Mesodermal cell (in vitro differentiated cells): ENCODE results near the gene CCDC63.
"Not testable (repeated sequence)": the region's sequence is repeated elsewhere in the genome, so short reads cannot be mapped to it uniquely, and the experiment has no call there.

Experiments used
- H3K27ac ChIP-seq: 2 replicates; pipeline ENCODE4 v1.7.0; 2013; ENCODE audit warnings: mild to moderate bottlenecking, low read depth, low read length, moderate library complexity; ENCODE audit not compliant: severe bottlenecking
- H3K36me3 ChIP-seq: 2 replicates; pipeline ENCODE4 v1.7.1; 2013; ENCODE audit warnings: mild to moderate bottlenecking, low read length, moderate library complexity; ENCODE audit not compliant: control insufficient read depth, insufficient read depth
- H3K4me1 ChIP-seq: one replicate; pipeline ENCODE4 v1.7.1; 2013; ENCODE audit warnings: mild to moderate bottlenecking, low read length; ENCODE audit not compliant: insufficient read depth, control insufficient read depth, poor library complexity, severe bottlenecking
- H3K4me3 ChIP-seq: 2 replicates; pipeline ENCODE4 v1.7.0; 2013; ENCODE audit warnings: low read length, control low read depth, mild to moderate bottlenecking; ENCODE audit not compliant: insufficient read depth, poor library complexity, severe bottlenecking; ENCODE audit errors: extremely low read depth
- H3K9me3 ChIP-seq: 2 replicates; pipeline ENCODE4 v1.7.1; 2013; ENCODE audit warnings: mild to moderate bottlenecking, low read length, moderate library complexity; ENCODE audit not compliant: control insufficient read depth
- WGBS, 2 experiments: methylation state at CpG; one replicate each; pipeline ENCODE4 v1.1.5; 2013; ENCODE audit warnings: missing lambda C conversion rate in 2 of 2; ENCODE audit not compliant: insufficient coverage in 2 of 2; 5-methylcytosine and 5-hydroxymethylcytosine counted together

Gene CCDC63

GRCh38 chr12:110934093-110934852 lies 87.5 kb downstream of the CCDC63 start:
- WGBS, 2 experiments, result 62% methylated on average over 3 of the region's 3 CpGs
- no peaks in the 10 kb centered on the region for H3K9me3 ChIP-seq
- no peak overlapping the region for H3K4me3 ChIP-seq
- H3K4me1 ChIP-seq, result peaks cover 4% of the 10 kb centered on the region
- no peak overlapping the region for H3K27ac ChIP-seq
- no peaks in the 10 kb centered on the region for H3K36me3 ChIP-seq

- H3K4me1 ChIP-seq, result peaks cover 4% of the 10 kb centered on the region
- H3K9me3 ChIP-seq, result no peaks in the 10 kb centered on the region
- H3K4me3 ChIP-seq, result no peak overlapping the region
- no peak overlapping the region for H3K27ac ChIP-seq
- no peaks in the 10 kb centered on the region for H3K36me3 ChIP-seq
- 94 to 95% methylated on average over 4 of the region's 4 CpGs for WGBS, 2 experiments
Measured at GRCh38 chr12:110935588-110935987, 88.8 kb downstream of the CCDC63 start.

- Histone ChIP-seq H3K4me1 (peaks cover 4% of the 10 kb centered on the region), H3K4me3 (no peak overlapping the region), H3K9me3 (no peaks in the 10 kb centered on the region), H3K36me3 (no peaks in the 10 kb centered on the region), H3K27ac (no peak overlapping the region)
- WGBS, 2 experiments, result 18 to 28% methylated on average over 7 to 9 of the region's 13 CpGs
Measured at GRCh38 chr12:110936367-110937103, 89.7 kb downstream of the CCDC63 start.

DNA sequence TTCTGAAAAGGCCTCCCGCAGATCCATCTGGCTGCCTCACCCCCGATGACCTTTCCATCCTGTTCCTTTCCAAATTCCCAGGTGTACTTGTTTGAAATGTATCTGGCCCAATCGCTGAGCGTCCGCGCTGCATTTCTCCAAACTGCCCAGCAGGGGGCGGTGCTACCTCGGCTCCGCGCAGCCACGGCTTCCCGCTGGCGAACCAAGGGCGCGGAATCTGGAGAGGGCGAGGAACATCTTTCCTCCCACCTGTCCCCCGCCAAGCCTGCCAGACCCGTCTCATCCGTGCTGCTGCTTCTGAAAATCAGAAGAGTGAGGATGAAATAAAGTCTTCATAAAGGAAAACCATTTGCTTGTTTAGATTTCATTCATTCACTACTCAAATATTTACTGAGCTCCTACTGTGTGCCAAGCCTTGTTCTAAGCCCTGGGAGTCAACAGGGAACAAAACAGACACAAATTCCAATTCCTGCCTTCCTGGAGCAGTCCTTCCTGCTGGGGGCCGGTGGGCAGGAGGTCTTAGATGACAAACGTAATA lies 90.4 kb downstream of the CCDC63 start:
- Histone ChIP-seq H3K27ac (no peak overlapping the region), H3K4me1 (no peaks in the 10 kb centered on the region), H3K9me3 (no peaks in the 10 kb centered on the region), H3K4me3 (no peak overlapping the region), H3K36me3 (no peaks in the 10 kb centered on the region)
- 1 to 4% methylated on average over 7 to 15 of the region's 21 CpGs for WGBS, 2 experiments

DNA sequence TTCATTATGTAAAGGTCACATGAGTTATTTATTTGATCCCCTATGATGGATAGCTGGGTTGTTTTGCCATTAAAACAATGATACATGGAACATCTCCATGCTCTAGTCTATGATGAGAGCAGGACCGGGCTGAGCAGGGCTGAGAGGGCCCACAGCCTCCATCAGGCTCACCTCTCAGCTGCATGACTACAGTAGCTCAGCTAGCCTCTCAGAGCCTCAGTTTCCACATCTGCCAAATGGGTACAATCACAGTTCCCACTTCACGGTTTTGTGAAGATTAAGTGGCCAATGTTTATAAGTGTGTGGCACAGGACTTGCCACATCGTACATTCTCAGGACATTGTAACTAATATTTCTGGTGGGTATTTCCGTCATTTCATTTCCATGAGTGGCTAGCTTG lies 93.5 kb downstream of the CCDC63 start:
- no peaks in the 10 kb centered on the region for H3K4me1 ChIP-seq
- WGBS, 2 experiments, result 93% methylated on average over 2 of the region's 4 CpGs; no CpG with 5 or more reads in 1 of the 2 experiments
- no peak overlapping the region for H3K4me3 ChIP-seq
- H3K9me3 ChIP-seq, result no peaks in the 10 kb centered on the region
- H3K36me3 ChIP-seq, result no peaks in the 10 kb centered on the region
- H3K27ac ChIP-seq, result no peak overlapping the region

GRCh38 chr12:110940933-110941332 lies 94.1 kb downstream of the CCDC63 start:
- Histone ChIP-seq H3K27ac (no peak overlapping the region), H3K9me3 (peaks cover 4% of the 10 kb centered on the region), H3K36me3 (no peaks in the 10 kb centered on the region), H3K4me3 (no peak overlapping the region), H3K4me1 (no peaks in the 10 kb centered on the region)
- 74 to 85% methylated on average over 5 of the region's 7 CpGs for WGBS, 2 experiments

DNA sequence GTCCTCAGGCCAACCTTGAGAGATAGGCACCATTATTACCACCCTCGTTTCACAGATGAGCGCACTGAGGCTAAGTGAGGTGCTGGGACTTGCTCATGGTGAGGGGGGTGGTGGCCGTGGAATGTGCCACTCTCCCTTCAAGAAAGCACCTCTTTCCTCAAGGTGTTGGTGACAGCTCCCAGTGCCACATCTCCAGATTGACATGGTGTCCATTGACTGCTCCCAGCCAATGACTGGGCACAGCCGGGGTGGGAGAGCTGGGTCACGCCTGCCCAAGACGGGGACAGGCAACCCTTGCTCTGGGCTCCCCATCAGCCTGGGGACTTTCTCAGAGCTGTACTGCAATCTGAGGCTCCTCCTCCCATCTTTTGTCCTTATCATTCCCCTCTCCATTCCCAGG lies 94.6 kb downstream of the CCDC63 start:
- Histone ChIP-seq H3K4me3 (no peak overlapping the region), H3K4me1 (no peaks in the 10 kb centered on the region), H3K27ac (no peak overlapping the region), H3K36me3 (no peaks in the 10 kb centered on the region), H3K9me3 (peaks cover 8% of the 10 kb centered on the region)
- WGBS, 2 experiments, result 90 to 91% methylated on average over 3 to 4 of the region's 6 CpGs

GRCh38 chr12:110943373-110943772 lies 96.6 kb downstream of the CCDC63 start:
- Histone ChIP-seq H3K4me3 (no peak overlapping the region), H3K36me3 (no peaks in the 10 kb centered on the region), H3K4me1 (no peaks in the 10 kb centered on the region), H3K9me3 (peaks cover 11% of the 10 kb centered on the region), H3K27ac (no peak overlapping the region)
- 100% methylated on average over 1 of the region's 2 CpGs; no CpG with 5 or more reads in 1 of the 2 experiments for WGBS, 2 experiments

DNA sequence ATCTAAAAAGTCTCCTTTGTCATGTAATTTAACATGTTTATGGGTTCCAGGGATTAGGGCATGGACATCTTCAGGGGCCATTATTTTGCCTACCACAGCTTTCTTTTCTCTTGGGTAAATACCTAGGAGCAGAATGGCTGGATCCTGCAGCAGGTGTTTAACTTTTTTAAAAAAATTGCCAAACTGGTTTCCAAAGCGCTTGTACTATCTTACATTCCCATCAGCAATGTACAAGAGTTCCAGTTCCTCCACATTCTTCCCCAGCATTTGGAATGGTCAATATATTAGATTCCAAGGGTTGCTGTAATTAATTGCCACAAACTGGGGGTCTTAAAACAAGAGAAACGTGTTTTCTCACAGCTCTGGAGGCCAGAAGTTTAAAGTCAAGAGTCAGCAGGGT lies 101.3 kb downstream of the CCDC63 start:
- peaks cover 11% of the 10 kb centered on the region for H3K9me3 ChIP-seq
- no peak overlapping the region for H3K4me3 ChIP-seq
- H3K36me3 ChIP-seq, result no peaks in the 10 kb centered on the region
- H3K4me1 ChIP-seq, result no peaks in the 10 kb centered on the region
- H3K27ac ChIP-seq, result no peak overlapping the region
- 62 to 73% methylated on average over 1 to 2 of the region's 2 CpGs for WGBS, 2 experiments

- not testable (repeated sequence) for H3K4me1 ChIP-seq, H3K27ac ChIP-seq, H3K4me3 ChIP-seq, H3K36me3 ChIP-seq
- H3K9me3 ChIP-seq, result peaks cover 11% of the 10 kb centered on the region
- 80 to 94% methylated on average over 2 to 3 of the region's 31 CpGs for WGBS, 2 experiments
Measured at GRCh38 chr12:110950466-110950865, 103.7 kb downstream of the CCDC63 start.

GRCh38 chr12:110950867-110951266 lies 104.1 kb downstream of the CCDC63 start:
- H3K9me3 ChIP-seq, H3K36me3 ChIP-seq, H3K4me1 ChIP-seq, H3K4me3 ChIP-seq, H3K27ac ChIP-seq: not testable (repeated sequence)
- 95 to 99% methylated on average over 14 to 16 of the region's 31 CpGs for WGBS, 2 experiments
